Measurements from ENCODE around the gene PPP4R3B. TPM values are rescaled to one million over a fixed set of nuclear protein-coding genes. Genes with fewer than 3 reads are reported as not detected.
A peak's percentile ranks its signal among the peaks of the same experiment; 100 is the strongest.

Gene PPP4R3B
- total and polyA plus RNA-seq, 2 of the 13 experiments (the other 11 are each of a cell fraction or from before 2014, with no cell fraction given), result 24.2 to 53.0 TPM

- TF ChIP-seq FOXP4 (CRISPR knock-in tag; IDR thresholded peaks at IDR 0.05) (peak; percentile 53; the same call in 1 of the 2 replicates), POLR2G (IDR thresholded peaks at IDR 0.05; ENCODE audit: low read depth, low read length) (peak; percentile 67), TP53 (CRISPR knock-in tag; conservative IDR thresholded peaks at IDR 0.05) (no peak), NR2C2 (CRISPR knock-in tag; IDR thresholded peaks at IDR 0.05; ENCODE audit: borderline replicate concordance) (peak; percentile 84), IKZF5 (CRISPR knock-in tag; IDR thresholded peaks at IDR 0.05) (0 out of 2 replicates have a peak, but pooled peaks have one; percentile 16), ZIK1 (CRISPR knock-in tag; IDR thresholded peaks at IDR 0.05; ENCODE audit: borderline replicate concordance, low read depth) (no peak), ZNF558 (CRISPR knock-in tag; IDR thresholded peaks at IDR 0.05; ENCODE audit: borderline replicate concordance) (no peak), RNF219 (CRISPR knock-in tag; IDR thresholded peaks at IDR 0.05) (peak; percentile 35; the same call in 1 of the 2 replicates), ZNF691 (CRISPR knock-in tag; IDR thresholded peaks at IDR 0.05; ENCODE audit: borderline replicate concordance, low read depth) (0 out of 2 replicates have a peak, but pooled peaks have one; percentile 10), ZMYM3 (CRISPR knock-in tag; IDR thresholded peaks at IDR 0.05) (no peak; the same call in 1 of the 2 replicates), RXRA (CRISPR knock-in tag; IDR thresholded peaks at IDR 0.05) (0 out of 2 replicates have a peak, but pooled peaks have one; percentile 52), ZNF503 (CRISPR knock-in tag; IDR thresholded peaks at IDR 0.05) (0 out of 2 replicates have a peak, but pooled peaks have one; percentile 60), MAFF (IDR thresholded peaks at IDR 0.05; ENCODE audit: low read depth, low read length) (no peak), HINFP (CRISPR knock-in tag; IDR thresholded peaks at IDR 0.05; ENCODE audit: low read depth) (no peak), NCOR1 (IDR thresholded peaks at IDR 0.05; ENCODE audit: borderline replicate concordance, low read length) (no peak), SKI (IDR thresholded peaks at IDR 0.05; ENCODE audit: partially characterized antibody) (no peak), KDM5B (CRISPR knock-in tag; IDR thresholded peaks at IDR 0.05; ENCODE audit: borderline replicate concordance) (no peak)
Observed at GRCh38 chr2:55618275-55619055, 1.0 kb upstream of the PPP4R3B start (continued).
